ENCODE measurements around the gene MTA1.

MTA1 gene

GRCh38 chr14:105452963-105453362, 33.3 kb downstream of the MTA1 start:
- POLR2A ChIA-PET, result no interaction called here
- H3K4me3 ChIP-seq (ENCODE audit: low read depth, low read length), result no peak overlapping the region
- CTCF ChIA-PET, result interaction anchor here (1.0 to 1.6 kb wide), 6 partner anchors 18 to 75 kb away, joined by 3 to 7 read pairs (median 4); no protein-coding TSS in a partner anchor
- DNase-seq (ENCODE audit: low read depth, low spot score), result no peak
- no peak for TF ChIP-seq CTCF (IDR thresholded peaks at IDR 0.05; ENCODE audit: insufficient read depth, low read length, missing control alignments)

GRCh38 chr14:105453847-105454246, 34.2 kb downstream of the MTA1 start:
- no peak for DNase-seq (ENCODE audit: low read depth, low spot score)
- ChIA-PET CTCF (interaction anchor here (1.1 to 2.2 kb wide), 4 partner anchors 8 to 36 kb away, joined by 3 to 7 read pairs (median 5); no protein-coding TSS in a partner anchor), POLR2A (no interaction called here)
- H3K4me3 ChIP-seq (ENCODE audit: low read depth, low read length), result no peak overlapping the region
- no peak for TF ChIP-seq CTCF (IDR thresholded peaks at IDR 0.05; ENCODE audit: insufficient read depth, low read length, missing control alignments)

- POLR2A ChIA-PET, result no interaction called here
- H3K4me3 ChIP-seq (ENCODE audit: low read depth, low read length), result no peak overlapping the region
- DNase-seq (ENCODE audit: low read depth, low spot score), result no peak
- CTCF ChIA-PET, result interaction anchor here (1.1 to 2.2 kb wide), 3 partner anchors 9 to 35 kb away, joined by 3 to 7 read pairs (median 3); no protein-coding TSS in a partner anchor
- TF ChIP-seq CTCF (IDR thresholded peaks at IDR 0.05; ENCODE audit: insufficient read depth, low read length, missing control alignments), result no peak
Observed at GRCh38 chr14:105455086-105455640, 35.5 kb downstream of the MTA1 start.

- POLR2A ChIA-PET, result no interaction called here
- no peak for DNase-seq (ENCODE audit: low read depth, low spot score)
- no peak overlapping the region for H3K4me3 ChIP-seq (ENCODE audit: low read depth, low read length)
- no peak for TF ChIP-seq CTCF (IDR thresholded peaks at IDR 0.05; ENCODE audit: insufficient read depth, low read length, missing control alignments)
- CTCF ChIA-PET, result interaction anchor here (0.6 to 2.8 kb wide), 4 partner anchors 9 to 96 kb away, joined by 3 to 14 read pairs (median 4); no protein-coding TSS in a partner anchor
Observed at GRCh38 chr14:105455766-105456660, 36.4 kb downstream of the MTA1 start.

- CTCF ChIA-PET, result interaction anchor here (0.6 to 2.8 kb wide), 7 partner anchors 9 to 97 kb away, joined by 3 to 14 read pairs (median 3); no protein-coding TSS in a partner anchor
- no peak for DNase-seq (ENCODE audit: low read depth, low spot score)
- H3K4me3 ChIP-seq (ENCODE audit: low read depth, low read length), result no peak overlapping the region
- no peak for TF ChIP-seq CTCF (IDR thresholded peaks at IDR 0.05; ENCODE audit: insufficient read depth, low read length, missing control alignments)
- POLR2A ChIA-PET, result no interaction called here
Observed at GRCh38 chr14:105456736-105457617, 37.4 kb downstream of the MTA1 start.
